H9 (cell line): ENCODE data around the gene LEFTY1. TPM values are rescaled to one million over a fixed set of nuclear protein-coding genes. Genes with fewer than 3 reads are reported as not detected.
A peak's percentile ranks its signal among the peaks of the same experiment; 100 is the strongest.

ENCODE experiments used
- DNase-seq: peaks from one replicate; pipeline ENCODE4 v3.0.0-alpha.2; 2017
- H2AFZ ChIP-seq: one replicate; pipeline ENCODE4 v1.6.1; 2013; ENCODE audit warnings: mild to moderate bottlenecking, low read length, control low read depth, moderate library complexity
- H2AK5ac ChIP-seq: 2 replicates; pipeline ENCODE4 v1.6.1; 2013; ENCODE audit warnings: low read length, control low read depth, mixed read lengths; ENCODE audit not compliant: insufficient read length
- H2BK120ac ChIP-seq: one replicate; pipeline ENCODE4 v1.6.1; 2013; ENCODE audit warnings: low read depth, mild to moderate bottlenecking, low read length, control low read depth, inconsistent platforms; ENCODE audit not compliant: poor library complexity, severe bottlenecking
- H2BK12ac ChIP-seq: 2 replicates; pipeline ENCODE4 v1.6.1; 2013; ENCODE audit warnings: low read length, control low read depth, mixed read lengths, low read depth; ENCODE audit not compliant: insufficient read length
- H2BK15ac ChIP-seq: 2 replicates; pipeline ENCODE4 v1.6.1; 2013; ENCODE audit warnings: low read depth, low read length, control low read depth
- H2BK20ac ChIP-seq: one replicate; pipeline ENCODE4 v1.6.1; 2013; ENCODE audit warnings: low read depth, mild to moderate bottlenecking, low read length, control low read depth, inconsistent platforms; ENCODE audit not compliant: poor library complexity, severe bottlenecking
- H2BK5ac ChIP-seq: 2 replicates; pipeline ENCODE4 v1.6.1; 2013; ENCODE audit warnings: low read length, control low read depth, mixed read lengths; ENCODE audit not compliant: insufficient read length
- H3K14ac ChIP-seq: 2 replicates; pipeline ENCODE4 v1.6.1; 2013; ENCODE audit warnings: low read length, control low read depth; ENCODE audit not compliant: insufficient read depth
- H3K18ac ChIP-seq: 2 replicates; pipeline ENCODE4 v1.6.1; 2013; ENCODE audit warnings: low read depth, mild to moderate bottlenecking, mixed read lengths, low read length, control low read depth; ENCODE audit not compliant: insufficient read length
- H3K23ac ChIP-seq: 2 replicates; pipeline ENCODE4 v1.6.1; 2013; ENCODE audit warnings: low read length, control low read depth, mixed read lengths, low read depth; ENCODE audit not compliant: insufficient read length
- H3K23me2 ChIP-seq: 2 replicates; pipeline ENCODE4 v1.6.1; 2013; ENCODE audit warnings: low read depth, mild to moderate bottlenecking, mixed read lengths, low read length, control low read depth; ENCODE audit not compliant: insufficient read length, poor library complexity, severe bottlenecking
- H3K27ac ChIP-seq: 2 replicates; pipeline ENCODE4 v1.5.1; 2013; ENCODE audit warnings: low read length, control low read depth, mixed read lengths, low read depth; ENCODE audit not compliant: insufficient read length
- H3K27me3 ChIP-seq: 2 replicates; pipeline ENCODE4 v1.6.1; 2013; ENCODE audit warnings: low read length, control low read depth, inconsistent platforms; ENCODE audit not compliant: insufficient read depth
- H3K4ac ChIP-seq: 2 replicates; pipeline ENCODE4 v1.6.1; 2013; ENCODE audit warnings: low read depth, mild to moderate bottlenecking, control low read depth, inconsistent platforms, low read length, moderate library complexity
- H3K4me1 ChIP-seq: 2 replicates; pipeline ENCODE4 v1.6.1; 2013; ENCODE audit warnings: low read length, control low read depth, inconsistent platforms; ENCODE audit not compliant: insufficient read depth
- H3K4me2 ChIP-seq: 2 replicates; pipeline ENCODE4 v1.6.1; 2013; ENCODE audit warnings: low read length, control low read depth, mixed read lengths; ENCODE audit not compliant: insufficient read length, insufficient read depth
- H3K56ac ChIP-seq: 2 replicates; pipeline ENCODE4 v1.6.1; 2013; ENCODE audit warnings: low read depth, mild to moderate bottlenecking, mixed read lengths, low read length, control low read depth; ENCODE audit not compliant: insufficient read length
- H3K79me1 ChIP-seq: 2 replicates; pipeline ENCODE4 v1.6.1; 2013; ENCODE audit warnings: low read depth, mild to moderate bottlenecking, moderate library complexity, low read length, control low read depth, inconsistent platforms; ENCODE audit not compliant: insufficient read depth, poor library complexity, severe bottlenecking
- H3K79me2 ChIP-seq: 2 replicates; pipeline ENCODE4 v1.6.1; 2013; ENCODE audit warnings: low read length, control low read depth, inconsistent platforms; ENCODE audit not compliant: insufficient read depth
- H3K9ac ChIP-seq: 2 replicates; pipeline ENCODE4 v1.6.1; 2013; ENCODE audit warnings: low read length, control low read depth, mixed read lengths; ENCODE audit not compliant: insufficient read length; ENCODE audit errors: extremely low read depth
- H3K9me3 ChIP-seq: one replicate; pipeline ENCODE4 v1.6.1; 2013; ENCODE audit warnings: low read depth, low read length, inconsistent platforms; ENCODE audit not compliant: control insufficient read depth
- H3T11ph ChIP-seq: one replicate; pipeline ENCODE4 v1.6.1; 2013; ENCODE audit warnings: mild to moderate bottlenecking, low read length, control low read depth, inconsistent platforms
- H4K20me1 ChIP-seq: one replicate; pipeline ENCODE4 v1.6.1; 2013; ENCODE audit not compliant: control insufficient read depth, insufficient read length, insufficient read depth
- H4K5ac ChIP-seq: 2 replicates; pipeline ENCODE4 v1.6.1; 2013; ENCODE audit warnings: low read depth, mild to moderate bottlenecking, mixed read lengths, low read length, control low read depth; ENCODE audit not compliant: insufficient read length
- H4K8ac ChIP-seq: replicated peaks from 2 replicates; pipeline ENCODE4 v1.6.1; 2013; ENCODE audit warnings: low read length, control low read depth, mixed read lengths, low read depth; ENCODE audit not compliant: insufficient read length
- H4K91ac ChIP-seq: 2 replicates; pipeline ENCODE4 v1.6.1; 2013; ENCODE audit warnings: low read depth, mild to moderate bottlenecking, moderate library complexity, mixed read lengths, low read length, control low read depth; ENCODE audit not compliant: insufficient read length
- H3K27ac Mint-ChIP-seq, 3 experiments: 2 replicates in 2 of 3; 3 replicates in 1 of 3; pipeline ENCODE4 v1.8.0; 2020 to 2021; ENCODE audit warnings: mixed read lengths in 3 of 3, mild to moderate bottlenecking in 1 of 3, moderate library complexity in 1 of 3
- H3K27me3 Mint-ChIP-seq: 2 replicates; pipeline ENCODE4 v1.8.0; 2021; ENCODE audit warnings: low read depth, mild to moderate bottlenecking, moderate library complexity, mixed read lengths
- H3K36me3 Mint-ChIP-seq, 3 experiments: 2 replicates in 2 of 3; 3 replicates in 1 of 3; pipeline ENCODE4 v1.8.0; 2020 to 2021; ENCODE audit warnings: low read depth in 3 of 3, mixed read lengths in 3 of 3; ENCODE audit not compliant: insufficient read depth in 1 of 3
- H3K4me1 Mint-ChIP-seq, 2 experiments: 2 replicates each; pipeline ENCODE4 v1.8.0; 2020; ENCODE audit warnings: mixed read lengths in 2 of 2
- H3K4me3 Mint-ChIP-seq, 2 experiments: 2 replicates in 1 of 2; 3 replicates in 1 of 2; pipeline ENCODE4 v1.8.0; 2020 to 2021; ENCODE audit warnings: mild to moderate bottlenecking in 2 of 2, mixed read lengths in 2 of 2, moderate library complexity in 1 of 2
- H3K9me3 Mint-ChIP-seq, 2 experiments: 2 replicates in 1 of 2; 3 replicates in 1 of 2; pipeline ENCODE4 v1.8.0; 2020; ENCODE audit warnings: mild to moderate bottlenecking in 2 of 2, mixed read lengths in 2 of 2, moderate library complexity in 1 of 2
- WGBS: extraction: QIAGEN DNeasy Blood & Tissue Kit; methylation state at CpG from one replicate; pipeline ENCODE4 v1.1.7; 2013; ENCODE audit warnings: missing lambda C conversion rate, low lambda C conversion rate, mixed read lengths; ENCODE audit not compliant: insufficient read length; ENCODE audit errors: extremely low coverage; 5-methylcytosine and 5-hydroxymethylcytosine counted together
- total RNA-seq: library from RNA; stranded (reverse); gene quantifications from 2 replicates; pipeline ENCODE4 v1.2.1, GENCODE V29; 2021
- TF ChIP-seq, protein P1 (sequence below): fragments of 200-600 bp; sonication (generic); conservative IDR thresholded peaks from 3 replicates; pipeline ENCODE4 v1.8.0; 2021; ENCODE audit warnings: antibody characterized with exemption, mild to moderate bottlenecking

The LEFTY1 gene
- total RNA-seq, 1 experiment from 2014 or later: 107 TPM

DNA sequence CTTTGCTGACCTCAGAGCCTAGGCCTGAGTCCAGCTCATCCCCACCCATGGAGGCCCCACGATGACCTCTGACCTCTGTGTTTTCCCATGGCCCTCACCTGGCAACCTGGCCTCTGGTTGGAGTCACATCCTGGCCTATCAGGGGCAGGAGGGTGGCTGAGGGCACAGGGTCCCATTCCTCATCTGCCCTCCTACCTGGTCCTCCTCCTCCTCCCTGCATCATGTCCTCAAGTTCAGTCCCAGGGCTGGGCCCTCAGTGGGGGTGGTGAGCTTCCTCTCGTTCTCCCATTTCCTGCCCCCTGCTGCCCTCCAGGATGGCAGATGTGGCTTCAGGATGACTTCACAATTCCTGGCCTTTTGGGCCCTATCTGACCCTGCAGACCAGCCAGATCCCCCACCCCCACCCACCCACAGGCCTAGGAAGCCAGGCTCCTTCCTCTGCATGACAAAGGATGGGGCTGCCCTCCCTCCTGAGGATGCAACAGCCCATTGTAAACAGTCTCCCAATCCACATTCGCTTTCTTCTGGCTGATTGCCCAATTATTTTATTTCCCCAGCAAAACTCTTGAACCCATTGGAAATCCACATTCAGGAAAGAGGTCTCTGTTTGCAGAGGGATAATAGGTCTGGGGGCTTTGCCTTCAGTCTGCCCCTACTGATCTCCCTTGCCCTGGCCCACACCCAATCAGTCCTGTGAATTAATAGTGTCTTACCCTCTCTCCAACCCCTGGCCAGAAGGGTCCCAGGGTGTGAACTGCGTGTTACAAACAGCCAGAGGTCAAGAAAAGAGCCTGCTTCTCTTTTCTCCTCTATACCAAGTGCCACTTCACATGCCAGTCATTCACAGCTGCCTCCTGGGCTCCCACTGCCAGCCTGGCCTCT lies 10.3 kb upstream of the LEFTY1 start:
- Histone ChIP-seq H2BK5ac (no peak overlapping the region), H2AFZ (no peak overlapping the region), H3K56ac (no peak overlapping the region), H3K4me2 (peak overlapping the region; percentile 9), H3K4me1 (peaks cover 12% of the 10 kb centered on the region; the same call in 1 of the 2 replicates), H4K20me1 (no peaks in the 10 kb centered on the region), H4K91ac (peak overlapping the region; percentile 32), H3K23ac (no peak overlapping the region), H3K27ac (peak overlapping the region; percentile 24), H3K14ac (no peak overlapping the region; the same call in 1 of the 2 replicates), H2BK20ac (no peak overlapping the region), H3K9me3 (no peaks in the 10 kb centered on the region), H4K5ac (no peak overlapping the region), H4K8ac (no peak overlapping the region), H2BK12ac (peak overlapping the region; percentile 53), H3K23me2 (no peaks in the 10 kb centered on the region), H2BK15ac (no peak overlapping the region), H3K79me2 (no peaks in the 10 kb centered on the region), H3K4ac (0 out of 2 replicates have a peak overlapping the region, but pooled peaks have one; percentile 51), H3K79me1 (no peaks in the 10 kb centered on the region), H3K9ac (no peak overlapping the region), H2AK5ac (no peak overlapping the region), H3K27me3 (no peaks in the 10 kb centered on the region), H3K18ac (peak overlapping the region; percentile 52), H2BK120ac (no peak overlapping the region), H3T11ph (peak overlapping the region; percentile 78)
- Mint-ChIP-seq H3K4me3 (peak overlapping the region; percentile 24 to 59; a peak in 4 of 5 replicates), H3K36me3 (no peaks in the 10 kb centered on the region; a peak in 1 of 7 replicates), H3K9me3 (no peaks in the 10 kb centered on the region; a peak in 1 of 5 replicates), H3K27ac (peak overlapping the region; percentile 82 to 99 (median 98)), H3K27me3 (peaks cover 4% of the 10 kb centered on the region), H3K4me1 (peaks cover 38 to 40% of the 10 kb centered on the region in 2 experiments)
- TF ChIP-seq, protein P1, sequence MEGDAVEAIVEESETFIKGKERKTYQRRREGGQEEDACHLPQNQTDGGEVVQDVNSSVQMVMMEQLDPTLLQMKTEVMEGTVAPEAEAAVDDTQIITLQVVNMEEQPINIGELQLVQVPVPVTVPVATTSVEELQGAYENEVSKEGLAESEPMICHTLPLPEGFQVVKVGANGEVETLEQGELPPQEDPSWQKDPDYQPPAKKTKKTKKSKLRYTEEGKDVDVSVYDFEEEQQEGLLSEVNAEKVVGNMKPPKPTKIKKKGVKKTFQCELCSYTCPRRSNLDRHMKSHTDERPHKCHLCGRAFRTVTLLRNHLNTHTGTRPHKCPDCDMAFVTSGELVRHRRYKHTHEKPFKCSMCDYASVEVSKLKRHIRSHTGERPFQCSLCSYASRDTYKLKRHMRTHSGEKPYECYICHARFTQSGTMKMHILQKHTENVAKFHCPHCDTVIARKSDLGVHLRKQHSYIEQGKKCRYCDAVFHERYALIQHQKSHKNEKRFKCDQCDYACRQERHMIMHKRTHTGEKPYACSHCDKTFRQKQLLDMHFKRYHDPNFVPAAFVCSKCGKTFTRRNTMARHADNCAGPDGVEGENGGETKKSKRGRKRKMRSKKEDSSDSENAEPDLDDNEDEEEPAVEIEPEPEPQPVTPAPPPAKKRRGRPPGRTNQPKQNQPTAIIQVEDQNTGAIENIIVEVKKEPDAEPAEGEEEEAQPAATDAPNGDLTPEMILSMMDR: no peak
- no CpG with 5 or more reads among the region's 4 CpGs for WGBS
- DNase-seq: peak; percentile 99
